PC-3 (cell line): ENCODE data around the gene MBOAT7. TPM values are rescaled to one million over a fixed set of nuclear protein-coding genes. Genes with fewer than 3 reads are reported as not detected.

Source experiments
- ATAC-seq: fragments of 200-7000 bp; cut with Tn5 transposase; 2 replicates; pipeline ENCODE4 v1.9.1; 2020; ENCODE audit warnings: mild to moderate bottlenecking, moderate library complexity
- BruUV-seq: library from RNA; stranded (reverse); fragments of 400-500 nt; replicated peaks from 2 replicates; lab custom pipeline; 2021; lab: Mats Ljungman, UMichigan
- CTCF ChIA-PET: fragments of 300-600 bp; sonication (Branson Sonifier 250); formaldehyde crosslinking; loops from one replicate; lab custom pipeline; 2022; ENCODE audit warnings: antibody characterized with exemption; lab: Charles Lee
- POLR2A ChIA-PET: fragments of 300-600 bp; sonication (Branson Sonifier 250); formaldehyde crosslinking; loops from one replicate; lab custom pipeline; 2022; ENCODE audit warnings: antibody characterized with exemption; ENCODE audit not compliant: unreplicated experiment; lab: Charles Lee
- DNase-seq: peaks from one replicate; pipeline ENCODE4 v3.0.0-alpha.2; 2015
- H2AFZ ChIP-seq: fragments of 300-600 bp; sonication (generic); 2 replicates; pipeline ENCODE4 v1.6.0; 2016; ENCODE audit warnings: antibody characterized with exemption, low read length
- H3F3A ChIP-seq: fragments of 300-600 bp; sonication (generic); one replicate; pipeline ENCODE4 v1.6.0; 2017; ENCODE audit warnings: antibody characterized with exemption, low read length, control low read depth, mild to moderate bottlenecking; ENCODE audit not compliant: unreplicated experiment
- H3K27ac ChIP-seq: fragments of 300-600 bp; sonication (generic); 2 replicates; pipeline ENCODE4 v1.5.1; 2016; ENCODE audit warnings: mild to moderate bottlenecking, low read length
- H3K27me3 ChIP-seq: fragments of 300-600 bp; sonication (generic); 2 replicates; pipeline ENCODE4 v1.6.1; 2016; ENCODE audit warnings: low read length, mixed read lengths
- H3K36me3 ChIP-seq: fragments of 300-600 bp; sonication (generic); 2 replicates; pipeline ENCODE4 v1.6.1; 2016; ENCODE audit warnings: low read depth, mixed run types, low read length, mixed read lengths
- H3K4me1 ChIP-seq: fragments of 300-600 bp; sonication (generic); 2 replicates; pipeline ENCODE4 v1.5.1; 2016; ENCODE audit warnings: low read length; ENCODE audit not compliant: insufficient read depth
- H3K4me2 ChIP-seq: fragments of 300-600 bp; sonication (generic); 2 replicates; pipeline ENCODE4 v1.6.0; 2016; ENCODE audit warnings: low read length
- H3K4me3 ChIP-seq: fragments of 300-600 bp; sonication (generic); 2 replicates; pipeline ENCODE4 v1.5.1; 2016; ENCODE audit warnings: mild to moderate bottlenecking, low read length, mixed read lengths
- H3K79me2 ChIP-seq: fragments of 300-600 bp; sonication (generic); 2 replicates; pipeline ENCODE4 v1.6.1; 2017; ENCODE audit warnings: low read length, mixed read lengths
- H3K9ac ChIP-seq: fragments of 300-600 bp; sonication (generic); 2 replicates; pipeline ENCODE4 v1.6.0; 2016; ENCODE audit warnings: mild to moderate bottlenecking, low read length
- H3K9me2 ChIP-seq: fragments of 300-600 bp; sonication (generic); replicated peaks from 2 replicates; pipeline ENCODE4 v1.6.1; 2016; ENCODE audit warnings: mixed run types, low read length, mixed read lengths
- H3K9me3 ChIP-seq: fragments of 300-600 bp; sonication (generic); 2 replicates; pipeline ENCODE4 v1.6.1; 2016; ENCODE audit warnings: low read length, mixed read lengths
- H4K20me1 ChIP-seq: fragments of 300-600 bp; sonication (generic); 2 replicates; pipeline ENCODE4 v1.6.1; 2016; ENCODE audit warnings: low read length, mixed read lengths
- EZH2 ChIP-seq: fragments of 300-600 bp; sonication (generic); IDR thresholded peaks from one replicate; pipeline ENCODE4 v1.6.1; 2017; ENCODE audit warnings: antibody characterized with exemption, mild to moderate bottlenecking, low read length; ENCODE audit not compliant: unreplicated experiment
- EZH2phosphoT487 ChIP-seq: fragments of 300-600 bp; sonication (generic); IDR thresholded peaks from 2 replicates; pipeline ENCODE4 v1.6.1; 2018; ENCODE audit warnings: mild to moderate bottlenecking, antibody characterized with exemption, low read length, borderline replicate concordance
- intact Hi-C: fragments of 100-400 bp; cut with micrococcal nuclease; formaldehyde crosslinking; loops from 2 replicates; pipeline ENCODE4 v1.9.0; 2023
- total RNA-seq: library from RNA; depleted of rRNA; stranded (reverse); fragments of >200 nt; gene quantifications from 2 replicates; pipeline ENCODE4 v1.2.3, GENCODE V29; 2014
- TF ChIP-seq, protein P1 (sequence below): fragments of 300-600 bp; sonication (generic); conservative IDR thresholded peaks from 2 replicates; pipeline ENCODE4 v1.5.1; 2017; ENCODE audit warnings: antibody characterized with exemption, low read depth, mild to moderate bottlenecking, low read length

The MBOAT7 gene
- total RNA-seq, 1 experiment from 2014 or later: 231 TPM

- H3K9ac ChIP-seq: no peak overlapping the region
- H2AFZ ChIP-seq: no peak overlapping the region
- H3K27me3 ChIP-seq: no peaks in the 10 kb centered on the region
- H3K4me2 ChIP-seq: peak overlapping the region; percentile 50
- peaks cover 40% of the 10 kb centered on the region for H3K36me3 ChIP-seq
- ChIA-PET POLR2A (interaction anchor here (0.5 to 1.6 kb wide), 4 partner anchors 8 to 341 kb away, joined by 3 to 18 read pairs (median 3); partner anchors contain the start of genes LENG9, MBOAT7 and TSEN34), CTCF (interaction anchor here (0.6 kb wide), 1 partner anchor 184 kb away, joined by 6 read pairs; no protein-coding TSS in a partner anchor)
- intact Hi-C loops: no loop called here
- DNase-seq: peak; percentile 99
- peaks cover 23% of the 10 kb centered on the region for H3F3A ChIP-seq
- peaks cover 36% of the 10 kb centered on the region for H3K4me1 ChIP-seq
- no peaks in the 10 kb centered on the region for H3K9me2 ChIP-seq
- ATAC-seq: peak; percentile 91
- H3K9me3 ChIP-seq: no peaks in the 10 kb centered on the region
- peaks cover 60% of the 10 kb centered on the region for H4K20me1 ChIP-seq
- TF ChIP-seq EZH2 (no peak), EZH2phosphoT487 (no peak)
- TF ChIP-seq, protein P1, sequence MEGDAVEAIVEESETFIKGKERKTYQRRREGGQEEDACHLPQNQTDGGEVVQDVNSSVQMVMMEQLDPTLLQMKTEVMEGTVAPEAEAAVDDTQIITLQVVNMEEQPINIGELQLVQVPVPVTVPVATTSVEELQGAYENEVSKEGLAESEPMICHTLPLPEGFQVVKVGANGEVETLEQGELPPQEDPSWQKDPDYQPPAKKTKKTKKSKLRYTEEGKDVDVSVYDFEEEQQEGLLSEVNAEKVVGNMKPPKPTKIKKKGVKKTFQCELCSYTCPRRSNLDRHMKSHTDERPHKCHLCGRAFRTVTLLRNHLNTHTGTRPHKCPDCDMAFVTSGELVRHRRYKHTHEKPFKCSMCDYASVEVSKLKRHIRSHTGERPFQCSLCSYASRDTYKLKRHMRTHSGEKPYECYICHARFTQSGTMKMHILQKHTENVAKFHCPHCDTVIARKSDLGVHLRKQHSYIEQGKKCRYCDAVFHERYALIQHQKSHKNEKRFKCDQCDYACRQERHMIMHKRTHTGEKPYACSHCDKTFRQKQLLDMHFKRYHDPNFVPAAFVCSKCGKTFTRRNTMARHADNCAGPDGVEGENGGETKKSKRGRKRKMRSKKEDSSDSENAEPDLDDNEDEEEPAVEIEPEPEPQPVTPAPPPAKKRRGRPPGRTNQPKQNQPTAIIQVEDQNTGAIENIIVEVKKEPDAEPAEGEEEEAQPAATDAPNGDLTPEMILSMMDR: no peak
- BruUV-seq: no TSS peak
- peak overlapping the region; percentile 72 for H3K27ac ChIP-seq
- no peak overlapping the region for H3K4me3 ChIP-seq
- peaks cover 48% of the 10 kb centered on the region for H3K79me2 ChIP-seq
Observed at GRCh38 chr19:54209811-54210494, 20.6 kb upstream of the MBOAT7 start.

GRCh38 chr19:54209058-54209810, 19.9 kb upstream of the MBOAT7 start:
- peaks cover 67% of the 10 kb centered on the region for H4K20me1 ChIP-seq

More at GRCh38 chr19:54209058-54209810, 19.9 kb upstream of the MBOAT7 start:
- POLR2A ChIA-PET: interaction anchor here (0.5 to 1.6 kb wide), 2 partner anchors 19 to 254 kb away, joined by 3 to 18 read pairs; partner anchors contain the start of genes LENG9, MBOAT7 and TSEN34
- BruUV-seq: no TSS peak
- H2AFZ ChIP-seq: no peak overlapping the region
- H3K9ac ChIP-seq: no peak overlapping the region
- peak overlapping the region; percentile 72 for H3K27ac ChIP-seq
- peaks cover 55% of the 10 kb centered on the region for H3K79me2 ChIP-seq
- TF ChIP-seq, protein P1: no peak
- TF ChIP-seq EZH2phosphoT487: no peak
- DNase-seq (peak; percentile 26), ATAC-seq (peak; percentile 48)
- peak overlapping the region; percentile 32 for H3K4me2 ChIP-seq
- CTCF ChIA-PET: interaction anchor here (0.6 kb wide), 1 partner anchor 184 kb away, joined by 6 read pairs; no protein-coding TSS in a partner anchor
- peaks cover 47% of the 10 kb centered on the region for H3K36me3 ChIP-seq
- no peaks in the 10 kb centered on the region for H3K9me2 ChIP-seq
- no peak overlapping the region for H3K4me3 ChIP-seq
- intact Hi-C loops: no loop called here
- H3K9me3 ChIP-seq: no peaks in the 10 kb centered on the region
- H3F3A ChIP-seq: peaks cover 31% of the 10 kb centered on the region
- peaks cover 43% of the 10 kb centered on the region for H3K4me1 ChIP-seq
- H3K27me3 ChIP-seq: no peaks in the 10 kb centered on the region
